ENCODE data around the gene CYP27C1.

Gene CYP27C1

DNA sequence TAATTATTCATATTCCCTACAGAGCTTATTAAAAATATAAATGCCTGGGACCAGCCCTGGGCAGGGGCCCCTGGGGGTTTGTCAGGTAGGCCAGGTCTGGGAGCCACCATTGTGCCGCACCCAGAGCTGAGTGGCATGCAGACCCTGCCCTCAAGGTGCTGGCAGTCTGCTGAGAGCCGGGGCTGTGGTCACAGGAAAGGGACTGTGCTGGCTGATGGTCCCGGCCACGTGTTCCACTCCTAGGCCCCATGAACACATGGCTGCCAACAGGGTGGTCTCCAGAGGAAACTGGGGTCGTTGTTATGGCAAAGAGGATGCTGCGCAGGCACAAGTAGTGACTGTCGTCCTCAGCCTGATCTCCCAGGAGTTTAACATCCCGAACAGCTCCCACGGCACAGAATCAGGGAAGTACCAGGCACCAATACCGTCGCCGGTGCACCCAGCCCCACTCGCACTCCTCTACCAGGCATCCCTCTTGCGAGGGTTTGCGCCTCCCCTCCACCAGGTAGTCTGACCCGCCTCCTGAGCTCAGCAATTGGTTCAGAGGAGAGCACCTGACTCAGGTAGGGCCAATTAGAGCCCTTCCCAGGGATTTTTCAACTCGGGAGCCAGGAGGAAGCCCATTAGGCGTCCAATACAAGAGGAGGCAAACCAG is 73.9 kb downstream of the CYP27C1 start:
- DNase-seq: no peak

GRCh38 chr2:127145280-127145895 is 74.7 kb downstream of the CYP27C1 start:
- DNase-seq: no peak

DNA sequence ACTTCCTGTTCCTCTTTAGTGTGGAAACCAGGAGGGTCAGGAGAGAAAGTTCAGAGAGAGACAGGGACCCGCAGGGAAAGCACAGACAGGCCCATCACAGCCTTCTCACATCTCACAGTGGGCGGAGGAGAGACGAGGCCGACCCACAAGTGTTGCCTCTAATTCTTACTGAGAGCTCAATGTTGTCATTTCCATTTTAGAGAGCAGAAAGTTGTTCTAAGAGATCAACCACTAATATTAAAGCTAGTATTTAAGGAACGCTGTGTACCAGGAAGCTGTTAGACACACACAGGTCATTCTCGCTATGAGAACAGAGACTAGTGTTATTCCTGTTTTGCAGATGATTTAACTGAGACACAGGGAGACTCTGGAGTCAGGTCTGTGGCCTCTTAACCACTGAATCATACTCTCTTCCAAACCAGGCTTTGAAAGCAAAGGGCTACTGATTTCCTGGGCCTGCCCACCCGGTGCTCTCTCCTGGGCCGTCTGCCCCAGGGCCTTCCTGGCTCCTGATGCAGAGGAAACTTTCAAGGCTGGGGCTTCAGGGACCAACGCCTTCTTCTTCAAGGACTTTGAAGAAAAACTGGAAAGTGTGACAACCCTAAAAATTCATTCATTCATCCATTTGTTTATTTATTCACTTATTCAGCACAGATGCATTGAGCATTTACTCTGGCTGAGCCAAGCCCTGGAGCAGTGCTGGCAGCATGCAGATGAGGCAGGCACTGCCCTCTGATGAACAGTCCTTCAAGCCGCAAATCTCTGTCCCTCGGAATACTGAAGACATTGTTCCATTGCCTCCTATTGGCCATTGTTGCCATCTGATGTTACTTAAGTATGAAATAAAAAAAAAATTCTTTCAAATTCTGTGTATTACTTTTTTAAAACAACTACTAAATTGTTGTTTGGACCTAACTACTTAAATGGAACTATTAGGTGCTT is 76.0 kb downstream of the CYP27C1 start:
- no peak for DNase-seq

- no peak for DNase-seq
Measured at GRCh38 chr2:127142663-127143630, 77.2 kb downstream of the CYP27C1 start.

DNA sequence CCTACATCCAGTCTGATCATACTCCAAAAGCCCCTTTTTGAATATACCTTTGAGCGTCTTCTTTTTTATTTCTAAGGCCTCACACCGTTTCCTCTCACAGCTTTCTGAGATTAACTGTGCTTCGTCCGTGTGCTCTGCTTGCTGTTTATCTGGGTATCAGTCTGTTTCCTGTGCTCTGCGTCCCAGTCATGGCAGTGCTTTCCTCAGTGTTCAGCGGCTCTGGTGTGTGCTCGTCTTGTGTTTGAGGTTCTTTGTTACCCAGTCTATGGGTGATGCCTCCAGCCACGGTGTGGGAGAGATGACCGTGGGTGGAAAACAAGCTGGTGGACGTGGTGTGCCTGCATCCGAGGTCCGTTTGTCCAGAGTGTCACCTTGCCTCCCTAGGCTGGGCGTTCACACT is 79.6 kb downstream of the CYP27C1 start:
- no peak for DNase-seq

- no peak for DNase-seq
Measured at GRCh38 chr2:127139766-127140165, 80.3 kb downstream of the CYP27C1 start.

DNA sequence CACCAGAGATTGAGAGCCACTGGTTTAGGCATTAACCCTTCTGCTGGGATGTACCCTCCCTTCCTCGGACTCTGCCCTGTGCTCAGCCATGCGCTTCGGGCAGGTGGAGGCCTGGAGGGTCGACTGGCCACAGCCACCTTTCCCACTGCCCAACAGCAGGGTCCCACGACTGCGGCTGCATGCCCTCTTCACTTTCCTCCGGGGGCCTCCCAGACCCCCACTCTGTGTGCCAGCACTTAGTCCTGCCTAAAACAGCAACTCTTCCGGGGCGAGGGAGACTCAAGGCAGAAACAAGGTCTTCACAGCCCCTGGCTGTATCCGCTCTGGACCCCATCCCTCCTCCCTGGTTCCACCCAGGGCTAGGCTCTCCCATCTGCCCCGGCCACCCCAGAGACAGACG is 81.8 kb downstream of the CYP27C1 start:
- DNase-seq: no peak

DNA sequence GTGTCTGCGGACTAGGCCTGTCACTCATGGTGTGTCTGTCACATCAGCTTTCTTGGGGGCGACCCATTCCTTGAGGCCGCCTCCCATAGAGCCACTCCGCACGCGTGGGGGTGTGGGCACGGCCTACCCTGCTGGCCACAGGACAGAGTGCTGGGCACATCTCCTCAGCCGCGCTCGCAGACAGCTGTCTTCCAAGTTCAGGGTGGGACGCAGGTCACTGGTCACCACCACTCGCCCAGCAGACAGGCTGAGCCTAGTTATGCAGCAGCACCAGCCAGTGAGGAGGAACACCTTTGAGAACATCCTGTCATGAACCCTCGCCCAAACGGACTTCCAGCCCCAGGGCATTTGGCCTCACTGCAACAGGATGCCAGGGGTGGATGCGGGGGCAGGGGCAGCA is 82.4 kb downstream of the CYP27C1 start:
- no peak for DNase-seq

GRCh38 chr2:127137225-127137624 is 82.9 kb downstream of the CYP27C1 start:
- DNase-seq: no peak

DNA sequence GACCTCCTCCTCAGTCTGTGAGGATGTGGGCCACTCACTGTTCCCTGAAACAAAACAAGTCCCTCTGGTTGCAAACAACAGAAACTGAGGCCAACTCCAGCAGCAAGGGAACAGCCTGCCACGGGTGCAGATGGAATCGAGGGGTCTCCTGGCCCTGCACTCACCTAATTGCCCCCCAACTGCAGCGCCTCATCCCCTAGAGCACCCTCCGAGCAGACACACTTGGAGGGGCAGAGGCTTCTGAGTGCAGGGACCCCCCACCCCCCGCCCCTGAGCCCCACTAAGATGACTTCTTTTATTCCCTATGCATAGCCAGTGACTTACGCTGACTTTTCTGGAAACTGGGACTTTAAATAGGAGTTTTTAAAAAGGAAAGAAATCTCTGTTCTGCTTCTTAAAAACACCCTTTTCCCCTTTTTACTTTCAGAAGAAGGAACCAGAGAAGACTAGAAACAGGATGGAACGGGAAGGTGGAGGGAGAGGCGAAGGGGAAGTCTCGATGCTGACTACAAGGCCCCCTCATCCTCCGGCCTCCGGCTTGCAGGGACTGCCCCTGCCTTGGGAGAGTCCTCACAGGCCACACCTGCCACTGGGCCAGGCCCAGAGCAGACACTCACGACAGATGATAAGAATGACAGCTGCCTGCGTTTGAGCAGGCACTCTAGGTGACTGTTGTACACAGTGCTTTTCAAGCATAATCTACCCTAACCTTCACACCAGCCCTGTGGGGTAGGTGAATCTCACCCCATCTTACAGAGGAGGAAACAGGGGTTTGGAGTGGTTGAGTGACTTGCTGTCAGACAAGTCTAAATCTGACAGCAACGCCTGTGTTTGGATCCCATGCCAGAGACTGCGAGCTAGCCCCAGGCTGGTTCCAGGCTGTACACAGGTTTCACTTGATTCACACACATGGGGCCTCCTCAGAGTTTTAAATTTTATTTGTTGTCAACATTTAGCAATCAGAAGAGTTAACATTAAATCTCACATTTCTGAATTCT is 85.0 kb downstream of the CYP27C1 start:
- DNase-seq: no peak

GRCh38 chr2:127134235-127134634 is 85.9 kb downstream of the CYP27C1 start:
- no peak for DNase-seq
